BLaER1 treated with 17β-estradiol and CSF1 and Interleukin-3, amounts not matched to agents 10 nM and 100 nM (cell line): ENCODE measurements around the gene CLCN1.

ENCODE experiments used
- H3K27ac ChIP-seq, 11 experiments: shearing (Covaris generic); formaldehyde crosslinking; 2 replicates each; pipeline ENCODE4 v1.8.1; 2022
- H3K27me3 ChIP-seq, 11 experiments: shearing (Covaris generic); formaldehyde crosslinking; 2 replicates each; pipeline ENCODE4 v1.8.1; 2022
- H3K36me3 ChIP-seq, 11 experiments: shearing (Covaris generic); formaldehyde crosslinking; 2 replicates each; pipeline ENCODE4 v1.8.1; 2022
- H3K4me1 ChIP-seq, 10 experiments: shearing (Covaris generic); formaldehyde crosslinking; 2 replicates each; pipeline ENCODE4 v1.8.1; 2022
- H3K4me2 ChIP-seq, 11 experiments: shearing (Covaris generic); formaldehyde crosslinking; 2 replicates each; pipeline ENCODE4 v1.8.1; 2022
- H3K4me3 ChIP-seq, 10 experiments: shearing (Covaris generic); formaldehyde crosslinking; 2 replicates each; pipeline ENCODE4 v1.8.1; 2022
- H3K9ac ChIP-seq, 11 experiments: shearing (Covaris generic); formaldehyde crosslinking; 2 replicates each; pipeline ENCODE4 v1.8.1; 2022
- H3K9me3 ChIP-seq, 11 experiments: shearing (Covaris generic); formaldehyde crosslinking; replicated peaks in 1 of 11; 2 replicates each; pipeline ENCODE4 v1.8.1; 2022
- H4K20me1 ChIP-seq, 11 experiments: shearing (Covaris generic); formaldehyde crosslinking; 2 replicates each; pipeline ENCODE4 v1.8.1; 2022
- Cebpa-rat ChIP-seq, 11 experiments: shearing (Covaris generic); IDR thresholded peaks; 2 replicates each; pipeline ENCODE4 v1.8.1; 2022

The CLCN1 gene

DNA sequence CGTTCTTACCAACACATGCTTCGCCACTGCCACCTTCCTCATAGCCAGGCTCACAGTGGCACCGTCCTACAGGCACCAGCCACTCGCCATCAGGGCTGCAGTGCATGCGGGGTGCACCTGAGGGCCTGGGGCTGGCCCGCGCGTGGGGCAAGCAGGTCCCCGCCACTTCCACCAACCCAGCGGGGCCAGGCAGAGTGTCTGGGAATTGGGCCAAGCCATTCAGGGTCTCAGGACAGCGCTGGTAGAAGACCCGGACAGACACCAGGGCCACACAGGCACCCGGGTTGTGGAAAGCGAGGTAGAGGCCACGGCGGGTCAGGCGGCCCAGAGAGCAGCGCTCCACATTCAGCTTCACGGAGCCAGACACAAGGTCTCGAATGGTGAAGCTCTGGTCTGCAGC lies 83.7 kb downstream of the CLCN1 start:
- no peak for TF ChIP-seq Cebpa-rat (IDR thresholded peaks at IDR 0.05)
- Histone ChIP-seq H4K20me1 (peaks cover 0 to 20% (median 5%) of the 10 kb centered on the region in 11 experiments; a peak in 11 of 22 replicates), H3K4me1 (peaks cover 10 to 22% (median 16%) of the 10 kb centered on the region in 10 experiments), H3K36me3 (no peaks in the 10 kb centered on the region), H3K27me3 (no peaks in the 10 kb centered on the region), H3K9ac (no peak overlapping the region), H3K27ac (no peak overlapping the region), H3K4me2 (no peak overlapping the region), H3K4me3 (no peak overlapping the region), H3K9me3 (no peaks in the 10 kb centered on the region)

DNA sequence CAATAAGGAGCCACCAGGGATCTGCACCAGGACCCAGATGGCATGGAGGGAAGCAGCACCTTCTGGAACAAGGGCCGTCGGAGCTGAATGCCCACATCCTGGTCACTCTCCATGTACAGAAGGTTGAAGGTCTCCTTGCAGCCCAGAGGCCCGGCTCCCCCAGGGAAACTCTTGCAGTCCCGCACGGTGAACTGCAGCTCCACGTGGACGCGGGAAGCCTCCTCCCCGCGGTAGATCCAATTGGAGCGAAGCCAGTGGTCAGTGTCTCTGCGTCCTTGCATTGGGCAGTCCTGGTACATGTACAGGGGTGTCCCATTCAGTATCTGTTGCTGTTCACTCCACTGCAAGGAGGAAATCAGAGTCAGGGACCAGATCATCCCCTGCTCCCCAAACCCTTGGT lies 85.4 kb downstream of the CLCN1 start:
- H3K9me3 ChIP-seq: no peaks in the 10 kb centered on the region
- no peaks in the 10 kb centered on the region for H3K36me3 ChIP-seq
- peaks cover 0 to 18% (median 4%) of the 10 kb centered on the region in 10 experiments; a peak in 12 of 20 replicates for H3K4me1 ChIP-seq
- H3K9ac ChIP-seq: no peak overlapping the region
- no peaks in the 10 kb centered on the region for H3K27me3 ChIP-seq
- no peak overlapping the region for H3K4me2 ChIP-seq
- H3K27ac ChIP-seq: no peak overlapping the region
- no peak for TF ChIP-seq Cebpa-rat (IDR thresholded peaks at IDR 0.05)
- no peak overlapping the region for H3K4me3 ChIP-seq
- H4K20me1 ChIP-seq: peaks cover 0 to 5% (median 0%) of the 10 kb centered on the region in 11 experiments; a peak in 1 of 22 replicates
